Sigmoid colon (tissue), 4 donors: ENCODE results near the gene PON3.
"Not testable (repeated sequence)": the region's sequence is repeated elsewhere in the genome, so short reads cannot be mapped to it uniquely, and the experiment has no call there.

Source experiments
- POLR2A ChIP-seq, 2 donors: fragments of 450-650 bp; IDR thresholded peaks; one replicate each; pipeline ENCODE4 v1.6.1; 2016; ENCODE audit warnings: antibody characterized with exemption in 2 of 2, mild to moderate bottlenecking in 2 of 2, moderate library complexity in 2 of 2
- POLR2AphosphoS5 ChIP-seq, 4 donors: sonication (generic); formaldehyde crosslinking; IDR thresholded peaks; one replicate each; pipeline ENCODE4 v1.6.1; 2017; ENCODE audit warnings: antibody characterized with exemption in 4 of 4
- TF ChIP-seq, protein P1 (sequence below), 4 experiments: fragments of 450-650 bp in 3 of 4; fragments of 200-600 bp in 1 of 4; IDR thresholded peaks; one replicate each; pipeline ENCODE4 v1.5.1; 2016 to 2019; ENCODE audit warnings: antibody characterized with exemption in 4 of 4, mild to moderate bottlenecking in 3 of 4, moderate library complexity in 2 of 4

DNA sequence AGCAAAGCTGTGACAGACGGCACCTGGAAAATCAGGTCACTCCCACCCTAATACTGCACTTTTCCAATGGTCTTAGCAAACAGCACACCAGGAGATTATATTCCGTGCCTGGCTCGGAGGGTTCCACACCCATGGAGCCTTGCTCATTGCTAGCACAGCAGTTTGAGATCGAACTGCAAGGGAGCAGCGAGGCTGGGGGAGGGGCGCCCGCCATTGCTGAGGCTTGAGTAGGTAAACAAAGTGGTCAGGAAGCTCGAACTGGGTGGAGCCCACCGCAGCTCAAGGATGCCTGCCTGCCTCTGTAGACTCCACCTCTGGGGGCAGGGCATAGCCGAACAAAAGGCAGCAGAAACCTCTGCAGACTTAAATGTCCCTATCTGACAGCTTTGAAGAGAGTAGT is 16.7 kb downstream of the PON3 start:
- TF ChIP-seq, protein P1, sequence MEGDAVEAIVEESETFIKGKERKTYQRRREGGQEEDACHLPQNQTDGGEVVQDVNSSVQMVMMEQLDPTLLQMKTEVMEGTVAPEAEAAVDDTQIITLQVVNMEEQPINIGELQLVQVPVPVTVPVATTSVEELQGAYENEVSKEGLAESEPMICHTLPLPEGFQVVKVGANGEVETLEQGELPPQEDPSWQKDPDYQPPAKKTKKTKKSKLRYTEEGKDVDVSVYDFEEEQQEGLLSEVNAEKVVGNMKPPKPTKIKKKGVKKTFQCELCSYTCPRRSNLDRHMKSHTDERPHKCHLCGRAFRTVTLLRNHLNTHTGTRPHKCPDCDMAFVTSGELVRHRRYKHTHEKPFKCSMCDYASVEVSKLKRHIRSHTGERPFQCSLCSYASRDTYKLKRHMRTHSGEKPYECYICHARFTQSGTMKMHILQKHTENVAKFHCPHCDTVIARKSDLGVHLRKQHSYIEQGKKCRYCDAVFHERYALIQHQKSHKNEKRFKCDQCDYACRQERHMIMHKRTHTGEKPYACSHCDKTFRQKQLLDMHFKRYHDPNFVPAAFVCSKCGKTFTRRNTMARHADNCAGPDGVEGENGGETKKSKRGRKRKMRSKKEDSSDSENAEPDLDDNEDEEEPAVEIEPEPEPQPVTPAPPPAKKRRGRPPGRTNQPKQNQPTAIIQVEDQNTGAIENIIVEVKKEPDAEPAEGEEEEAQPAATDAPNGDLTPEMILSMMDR (IDR thresholded peaks at IDR 0.05): not testable (repeated sequence)
- TF ChIP-seq POLR2A, POLR2AphosphoS5 (IDR thresholded peaks at IDR 0.05): not testable (repeated sequence)
